Right lobe of liver (tissue), 4 donors: Measurements from ENCODE around the gene CYP11A1.

ENCODE experiments used
- POLR2A ChIP-seq: fragments of 450-650 bp; IDR thresholded peaks from one replicate; pipeline ENCODE4 v1.6.1; 2017; ENCODE audit warnings: antibody characterized with exemption, mild to moderate bottlenecking
- TF ChIP-seq, protein P1 (sequence below), 4 donors: fragments of 200-600 bp in 3 of 4; fragments of 450-650 bp in 1 of 4; IDR thresholded peaks; one replicate each; pipeline versions ENCODE4 v1.5.1 to v1.8.0; 2016 to 2022; ENCODE audit warnings: antibody characterized with exemption in 4 of 4, mild to moderate bottlenecking in 2 of 4
- donor health status: DM: no; HTN: no; CAD: no.
- donor health status: DM: no; HTN: no; CAD: no.
- donor health status: DM: no; HTN: yes; CAD: no.

GRCh38 chr15:74335396-74335795 is 32.0 kb downstream of the CYP11A1 start:
- TF ChIP-seq, protein P1, sequence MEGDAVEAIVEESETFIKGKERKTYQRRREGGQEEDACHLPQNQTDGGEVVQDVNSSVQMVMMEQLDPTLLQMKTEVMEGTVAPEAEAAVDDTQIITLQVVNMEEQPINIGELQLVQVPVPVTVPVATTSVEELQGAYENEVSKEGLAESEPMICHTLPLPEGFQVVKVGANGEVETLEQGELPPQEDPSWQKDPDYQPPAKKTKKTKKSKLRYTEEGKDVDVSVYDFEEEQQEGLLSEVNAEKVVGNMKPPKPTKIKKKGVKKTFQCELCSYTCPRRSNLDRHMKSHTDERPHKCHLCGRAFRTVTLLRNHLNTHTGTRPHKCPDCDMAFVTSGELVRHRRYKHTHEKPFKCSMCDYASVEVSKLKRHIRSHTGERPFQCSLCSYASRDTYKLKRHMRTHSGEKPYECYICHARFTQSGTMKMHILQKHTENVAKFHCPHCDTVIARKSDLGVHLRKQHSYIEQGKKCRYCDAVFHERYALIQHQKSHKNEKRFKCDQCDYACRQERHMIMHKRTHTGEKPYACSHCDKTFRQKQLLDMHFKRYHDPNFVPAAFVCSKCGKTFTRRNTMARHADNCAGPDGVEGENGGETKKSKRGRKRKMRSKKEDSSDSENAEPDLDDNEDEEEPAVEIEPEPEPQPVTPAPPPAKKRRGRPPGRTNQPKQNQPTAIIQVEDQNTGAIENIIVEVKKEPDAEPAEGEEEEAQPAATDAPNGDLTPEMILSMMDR (IDR thresholded peaks at IDR 0.05) = no peak
- no peak for TF ChIP-seq POLR2A
